ENCODE measurements around the gene TALDO1.

TALDO1 gene

GRCh38 chr11:787084-787675 is 39.9 kb downstream of the TALDO1 start:
- no peak for DNase-seq (ENCODE audit: low spot score)

- DNase-seq (ENCODE audit: low spot score), result no peak
Observed at GRCh38 chr11:788009-788640, 40.9 kb downstream of the TALDO1 start.

DNA sequence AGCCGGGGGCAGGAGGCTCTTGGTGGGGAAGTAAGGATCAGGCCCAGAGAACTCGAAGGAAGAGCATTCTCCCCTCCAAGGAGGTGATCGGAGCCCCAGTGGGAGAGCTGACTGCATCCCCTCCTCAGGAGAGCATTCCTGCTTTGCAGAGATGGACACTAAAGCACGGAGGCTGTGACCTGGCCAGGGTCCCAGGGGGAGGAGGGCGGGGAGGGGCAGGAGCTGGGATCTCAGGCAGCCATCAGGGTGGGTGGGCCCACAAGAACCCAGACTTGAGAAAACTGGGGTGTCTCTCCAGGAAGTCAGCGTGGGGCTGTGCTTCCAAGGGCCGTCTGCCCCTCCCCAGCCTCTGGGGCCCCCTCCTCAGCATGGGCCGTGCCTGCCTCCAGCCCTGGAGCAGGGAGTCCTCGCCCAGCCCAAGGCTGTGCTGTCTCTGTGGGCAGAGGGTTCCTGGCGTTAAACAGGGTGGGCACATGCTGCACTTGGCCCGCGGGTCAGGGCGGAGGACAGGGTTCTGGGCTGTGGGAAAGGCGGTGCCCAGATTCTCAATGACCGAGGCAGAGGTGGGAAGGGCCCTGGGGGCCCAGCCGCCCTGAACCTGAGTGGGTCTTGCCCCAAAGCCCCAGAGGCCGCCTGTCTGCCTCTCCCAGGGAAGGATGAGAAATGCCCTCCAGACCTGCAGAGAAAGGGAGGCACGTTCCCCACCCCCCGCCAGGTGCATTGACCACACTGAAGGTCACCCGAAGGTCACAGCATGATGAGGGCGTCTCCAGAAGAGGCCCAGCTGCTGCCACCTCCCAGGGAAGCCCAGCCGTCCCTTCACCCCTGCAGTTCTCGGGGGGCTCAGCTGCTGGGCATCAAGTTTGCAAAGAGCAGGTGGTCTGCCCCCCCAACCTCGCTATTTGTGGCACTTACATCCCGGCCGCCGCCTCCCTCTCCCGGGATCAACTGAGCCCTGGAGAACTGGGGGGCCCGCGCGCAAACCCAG is 42.0 kb downstream of the TALDO1 start:
- DNase-seq (ENCODE audit: low spot score), result no peak

DNA sequence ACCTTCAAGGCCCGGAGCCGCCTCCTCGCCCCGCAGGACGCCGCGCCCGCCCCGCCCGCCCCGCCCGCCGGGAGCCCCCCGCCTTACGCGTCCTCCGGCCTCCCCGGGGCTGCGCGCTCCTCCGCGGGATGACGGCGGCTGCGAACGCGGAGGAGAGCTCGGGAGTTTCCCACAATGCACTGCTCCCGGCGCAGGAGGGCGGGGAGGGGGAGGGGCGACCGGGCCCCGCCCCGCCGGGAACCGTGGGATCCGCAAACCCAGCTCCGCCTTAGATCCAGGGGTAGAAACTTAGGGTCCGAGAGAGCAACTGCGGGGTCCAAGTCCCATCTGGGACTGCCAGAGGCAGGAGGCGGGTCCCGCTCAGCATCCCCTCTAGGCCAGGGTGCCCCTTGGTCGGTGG is 42.7 kb downstream of the TALDO1 start, which contains the start of gene CEND1:
CEND1 (minus strand) TSS at position 148 of the 400 bp plus-strand sequence. CDS start 1,514 bp downstream, outside the sequence.
- no peak for DNase-seq (ENCODE audit: low spot score)

DNA sequence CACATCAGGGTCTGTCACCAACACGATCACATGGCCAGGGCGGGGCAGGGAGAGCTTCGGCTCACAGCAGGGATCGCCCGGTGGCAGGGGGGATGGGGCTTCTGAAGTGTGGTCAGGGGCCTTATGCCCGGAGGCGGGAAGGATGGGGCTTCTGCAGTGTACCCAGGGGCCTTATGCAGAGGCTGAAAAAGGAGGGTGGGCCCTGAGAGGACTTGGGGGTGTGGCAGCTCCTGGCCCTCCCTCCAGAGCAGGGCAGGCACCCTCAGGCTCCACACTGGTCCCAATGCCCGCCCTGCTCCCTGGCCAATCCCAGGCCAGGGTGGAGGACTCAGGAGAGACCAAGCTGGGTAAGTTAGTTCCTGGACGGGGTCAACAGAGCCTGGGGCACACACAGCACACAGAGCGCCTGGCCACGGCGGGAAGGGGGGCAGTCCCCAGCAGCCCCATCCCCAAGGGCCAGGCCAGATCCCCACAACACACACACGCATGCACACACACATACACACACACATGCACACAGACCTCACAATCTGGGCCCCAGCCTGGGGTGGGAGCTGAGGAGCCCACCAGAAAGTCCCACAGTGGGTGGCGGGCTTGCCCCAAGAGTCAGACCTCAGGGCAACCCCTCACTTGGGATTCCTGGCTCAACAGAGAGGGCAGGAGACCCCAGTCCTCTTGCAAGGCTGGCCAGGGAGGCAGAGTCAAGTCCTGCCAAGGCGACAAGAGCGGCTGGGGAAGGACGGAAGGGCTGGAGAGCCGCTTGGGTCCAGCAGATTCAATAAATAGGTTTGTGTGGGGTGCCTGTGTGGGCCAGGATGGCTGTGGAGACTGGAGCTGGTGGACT is 43.7 kb downstream of the TALDO1 start:
- no peak for DNase-seq (ENCODE audit: low spot score)

DNA sequence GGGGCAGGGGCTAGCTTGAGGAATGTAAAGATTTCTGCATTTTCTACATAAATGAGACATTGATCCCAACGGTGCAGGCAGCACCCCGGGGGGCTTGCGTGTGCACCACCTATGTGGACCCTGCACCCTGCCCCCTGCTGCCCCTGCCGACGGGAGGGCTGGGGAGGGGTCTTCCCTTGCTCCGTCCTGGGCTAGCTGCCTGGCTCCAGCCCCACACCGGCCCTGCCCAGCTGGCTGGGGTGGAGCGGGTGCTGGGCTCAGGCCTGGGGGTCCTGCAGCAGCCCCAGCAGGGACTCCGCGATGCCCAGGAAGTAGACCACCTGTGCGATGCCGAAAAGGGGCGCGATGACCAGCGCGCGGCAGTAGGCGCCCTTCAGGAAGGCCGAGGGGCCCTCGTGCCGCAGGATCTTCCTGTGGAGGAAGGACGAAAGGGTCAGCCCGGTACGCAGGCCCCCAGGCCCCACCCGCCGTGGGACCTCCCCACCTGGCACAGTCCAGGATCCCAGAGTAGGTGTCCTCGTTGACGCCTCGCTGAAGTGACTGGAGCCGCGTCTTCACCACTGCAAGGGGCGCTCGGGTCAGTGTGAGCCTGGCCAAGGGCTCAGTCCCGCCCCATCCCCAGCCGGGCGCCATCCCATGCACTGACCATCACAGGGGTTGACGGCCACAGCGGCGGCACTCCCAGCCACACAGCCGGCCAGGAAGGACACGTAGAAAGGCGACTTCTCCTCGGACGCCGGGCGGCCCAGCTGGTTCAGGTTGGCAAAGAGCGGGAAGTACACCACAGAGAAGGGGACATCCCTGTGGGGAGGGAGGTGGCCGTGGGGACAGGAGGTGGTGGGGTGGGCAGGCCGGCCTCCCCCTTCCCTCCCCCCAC is 44.6 kb downstream of the TALDO1 start:
- no peak for DNase-seq (ENCODE audit: low spot score)

DNA sequence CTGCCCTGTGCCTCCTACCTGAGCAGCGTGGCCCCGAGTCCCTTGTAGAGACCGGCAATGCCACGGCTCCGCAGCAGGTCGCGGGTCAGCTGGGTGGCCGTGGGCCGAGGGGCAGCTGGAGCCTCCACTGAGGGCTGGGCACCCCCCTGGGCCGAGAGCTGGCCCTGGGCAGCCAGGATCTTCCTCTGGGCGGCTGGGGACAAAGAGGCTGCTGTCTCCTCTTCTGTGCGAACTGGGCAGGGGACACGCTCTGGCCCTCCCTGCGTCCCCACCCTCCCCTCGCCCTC is 45.2 kb downstream of the TALDO1 start:
- DNase-seq (ENCODE audit: low spot score), result no peak

DNA sequence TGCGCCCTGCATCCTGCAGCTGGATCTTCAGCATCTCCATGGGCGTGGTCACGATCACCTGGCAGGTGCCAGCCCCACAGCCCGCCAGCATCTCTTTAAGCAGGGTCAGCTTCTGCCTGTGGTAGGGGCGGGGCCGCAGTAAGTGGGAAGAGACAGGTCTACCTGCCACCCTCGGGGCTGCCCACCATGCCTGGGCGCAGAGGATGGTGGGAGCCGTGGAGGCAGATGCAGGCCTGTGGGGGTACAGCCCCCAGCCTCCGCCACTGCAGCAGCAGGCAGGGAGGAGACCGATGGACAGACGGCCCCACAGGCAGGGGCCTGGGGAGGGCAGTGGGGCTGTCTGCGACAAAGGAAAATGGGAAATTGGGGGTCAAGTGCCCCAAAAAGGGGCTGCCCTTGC is 45.6 kb downstream of the TALDO1 start:
- DNase-seq (ENCODE audit: low spot score), result no peak

DNA sequence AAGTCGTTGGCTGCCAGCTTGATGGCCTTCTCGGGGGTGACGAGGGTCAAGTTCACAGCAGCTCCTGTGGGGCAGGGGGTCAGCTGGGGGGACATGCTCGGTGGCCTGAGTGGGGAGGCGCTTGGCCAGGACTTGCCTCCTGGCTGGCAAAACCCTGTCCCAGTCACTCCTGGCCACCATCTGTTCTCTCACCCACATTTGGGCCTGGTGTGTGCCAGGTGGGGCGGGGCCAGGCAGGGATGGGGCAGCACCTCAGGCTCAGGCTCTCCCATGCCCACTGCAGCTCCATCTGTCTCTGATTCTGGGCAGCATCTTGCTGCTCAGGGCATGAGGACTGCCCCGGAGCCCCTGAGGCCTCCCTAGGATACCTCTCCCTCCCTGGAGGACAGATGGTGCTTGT is 46.3 kb downstream of the TALDO1 start:
- no peak for DNase-seq (ENCODE audit: low spot score)

- DNase-seq (ENCODE audit: low spot score), result no peak
Observed at GRCh38 chr11:794013-794765, 46.9 kb downstream of the TALDO1 start.

DNA sequence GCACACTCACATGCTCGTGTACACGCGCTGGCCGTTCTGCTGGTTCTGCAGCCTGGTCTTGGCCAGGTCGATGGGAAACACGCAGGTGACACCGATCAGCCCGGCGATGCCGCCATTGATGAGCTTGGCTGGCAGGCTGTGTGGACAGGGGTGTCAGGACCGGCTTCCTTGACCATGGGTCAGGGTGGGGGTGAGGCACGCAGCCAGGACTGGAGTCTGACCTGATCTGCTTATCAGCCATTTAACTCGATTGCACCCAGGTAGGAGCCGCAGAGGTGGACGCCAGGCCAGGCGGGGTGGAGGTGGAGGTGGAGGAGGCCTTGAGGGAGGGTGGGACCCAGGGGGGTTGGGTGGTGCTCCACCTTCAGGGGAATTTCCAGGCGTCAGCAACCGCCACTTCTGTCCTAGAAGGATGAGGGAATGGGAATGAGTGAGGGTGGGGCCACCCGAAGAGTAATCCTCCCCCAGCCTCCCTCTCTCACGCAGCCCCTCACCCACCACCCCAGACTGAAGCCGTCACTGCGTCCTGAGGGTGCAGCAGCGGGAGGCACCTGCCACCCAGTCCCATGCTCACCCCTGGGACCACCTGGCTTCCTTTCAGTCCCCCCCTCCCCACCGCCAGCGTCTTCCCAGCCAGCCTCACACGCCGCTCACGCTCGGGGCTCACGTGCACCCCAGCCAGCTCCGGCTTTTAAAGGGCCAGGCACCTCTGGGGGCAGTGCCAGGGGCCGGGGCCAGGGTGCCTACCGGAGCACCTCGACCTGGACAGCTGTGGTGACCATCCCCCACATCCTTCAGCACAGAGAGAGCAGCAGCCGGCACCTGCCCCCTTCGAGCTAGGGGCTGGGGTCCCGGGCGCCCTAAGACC is 47.7 kb downstream of the TALDO1 start:
- no peak for DNase-seq (ENCODE audit: low spot score)

DNA sequence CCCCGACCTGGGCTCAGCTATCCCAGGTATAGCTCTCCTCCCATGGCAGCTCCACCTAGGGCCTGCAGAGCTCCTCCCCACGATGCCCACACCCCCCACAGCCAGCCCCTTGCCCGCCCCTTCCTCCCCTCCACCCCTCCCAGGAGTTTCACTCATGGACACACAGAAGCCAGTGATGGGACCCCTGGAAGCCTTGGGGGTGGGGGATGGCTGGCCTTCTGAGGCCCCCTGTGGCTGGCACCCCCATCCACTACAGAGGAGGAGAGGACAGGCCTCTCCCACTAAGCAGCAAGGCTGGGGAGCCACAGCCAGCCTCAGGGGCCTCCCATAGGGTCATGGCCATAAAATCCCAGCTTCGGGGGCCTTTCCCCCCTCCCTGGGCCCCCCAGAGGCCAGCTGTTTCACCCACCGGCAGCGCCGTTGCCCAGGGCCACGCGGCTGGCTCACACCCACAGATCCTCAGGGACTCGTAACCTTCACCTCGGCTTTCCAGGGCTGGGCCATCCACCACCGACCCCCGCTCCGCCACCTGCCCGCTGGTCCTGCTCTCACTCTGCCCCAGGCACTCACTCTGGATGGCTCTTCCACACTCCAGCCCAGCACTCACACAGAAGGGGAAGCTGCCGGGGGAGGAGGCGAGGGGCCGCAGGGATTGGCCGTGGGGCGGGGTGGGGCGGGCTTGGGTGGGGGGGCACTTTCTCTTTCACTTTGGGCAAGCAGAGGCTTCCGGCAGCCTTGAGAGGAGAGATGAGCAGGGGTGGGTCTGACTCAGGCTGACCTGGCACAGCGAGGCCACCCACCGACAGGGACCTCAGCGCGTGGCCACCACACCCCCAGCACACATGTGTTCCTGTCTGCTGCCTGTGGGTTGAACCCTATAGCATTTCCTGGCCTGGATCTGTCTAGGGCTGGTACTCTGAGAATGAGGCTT is 48.6 kb downstream of the TALDO1 start:
- peak; percentile 80 for DNase-seq (ENCODE audit: low spot score)

DNA sequence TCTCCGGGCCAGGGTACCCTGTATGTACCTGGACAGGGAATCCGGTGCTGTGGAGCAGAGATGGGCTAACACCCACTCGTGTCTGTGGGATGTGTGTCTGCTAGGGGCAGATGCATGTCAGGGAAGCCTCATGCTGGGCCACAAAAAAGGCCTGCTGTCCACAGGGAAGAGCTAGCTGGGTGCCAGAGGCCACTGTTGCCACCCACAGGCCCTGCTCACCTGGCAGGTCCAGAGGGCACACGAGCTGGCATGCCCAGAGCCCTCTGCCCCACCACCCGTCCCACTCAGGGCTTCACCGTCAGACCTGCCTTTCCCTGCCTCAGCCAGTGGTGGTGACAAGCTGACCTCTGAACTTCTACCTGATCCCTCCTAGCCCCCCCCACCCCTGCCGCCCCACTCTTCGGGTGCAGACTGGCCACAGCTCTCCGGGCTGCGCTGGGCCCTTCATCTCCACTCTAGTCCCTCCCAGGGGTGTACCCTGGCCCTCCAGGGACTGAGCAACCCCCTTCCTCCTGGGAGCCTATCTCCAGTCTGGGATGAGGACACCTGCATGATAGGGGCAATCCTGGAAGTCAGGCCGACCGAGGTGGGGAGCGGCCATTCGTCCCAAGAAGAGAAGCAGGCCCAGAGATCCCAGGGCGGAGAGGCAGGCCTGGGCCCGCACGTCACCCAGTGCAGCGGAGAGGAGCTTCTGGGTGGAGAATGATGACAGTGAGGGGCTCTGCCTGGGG is 49.5 kb downstream of the TALDO1 start:
- no peak for DNase-seq (ENCODE audit: low spot score)

DNA sequence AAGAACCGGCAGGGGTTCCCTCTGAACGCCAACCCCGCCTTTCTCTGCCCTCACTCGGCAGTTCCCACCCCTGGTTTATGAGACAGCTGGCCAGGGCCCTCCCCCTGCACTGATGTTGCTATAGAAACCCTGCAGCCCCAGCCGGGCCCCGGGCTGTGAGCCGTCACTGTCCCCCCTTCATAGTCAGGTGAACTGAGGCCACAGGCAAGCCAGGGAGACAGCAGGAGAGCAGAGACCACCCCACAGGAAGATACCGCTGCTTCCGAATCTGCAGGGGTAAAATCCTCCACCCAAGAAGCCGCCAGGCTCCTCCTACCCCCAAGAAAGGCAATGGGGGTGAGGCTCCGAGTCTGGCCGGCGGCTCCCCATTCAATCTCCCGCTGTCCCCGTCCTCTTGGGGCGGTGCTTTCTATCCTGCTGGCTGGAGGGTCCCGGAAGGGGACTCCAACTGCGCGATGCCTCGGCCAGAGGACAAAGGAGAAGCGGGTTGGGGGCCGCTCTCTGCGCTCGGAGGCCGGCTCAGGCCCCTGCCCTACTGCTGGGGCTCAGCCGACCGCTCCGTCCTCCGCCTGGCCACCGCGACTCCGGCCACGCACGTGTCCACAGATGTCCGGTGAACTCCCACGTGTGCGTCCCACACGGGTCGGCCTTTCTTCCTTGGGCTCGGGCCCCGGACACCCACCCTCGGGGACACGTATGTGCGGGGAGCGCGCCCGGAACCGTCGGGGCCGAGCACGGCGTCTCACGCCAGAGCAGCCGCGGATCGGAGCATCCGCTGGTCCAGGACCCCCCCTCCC is 50.2 kb downstream of the TALDO1 start:
- DNase-seq (ENCODE audit: low spot score), result peak; percentile 59

DNA sequence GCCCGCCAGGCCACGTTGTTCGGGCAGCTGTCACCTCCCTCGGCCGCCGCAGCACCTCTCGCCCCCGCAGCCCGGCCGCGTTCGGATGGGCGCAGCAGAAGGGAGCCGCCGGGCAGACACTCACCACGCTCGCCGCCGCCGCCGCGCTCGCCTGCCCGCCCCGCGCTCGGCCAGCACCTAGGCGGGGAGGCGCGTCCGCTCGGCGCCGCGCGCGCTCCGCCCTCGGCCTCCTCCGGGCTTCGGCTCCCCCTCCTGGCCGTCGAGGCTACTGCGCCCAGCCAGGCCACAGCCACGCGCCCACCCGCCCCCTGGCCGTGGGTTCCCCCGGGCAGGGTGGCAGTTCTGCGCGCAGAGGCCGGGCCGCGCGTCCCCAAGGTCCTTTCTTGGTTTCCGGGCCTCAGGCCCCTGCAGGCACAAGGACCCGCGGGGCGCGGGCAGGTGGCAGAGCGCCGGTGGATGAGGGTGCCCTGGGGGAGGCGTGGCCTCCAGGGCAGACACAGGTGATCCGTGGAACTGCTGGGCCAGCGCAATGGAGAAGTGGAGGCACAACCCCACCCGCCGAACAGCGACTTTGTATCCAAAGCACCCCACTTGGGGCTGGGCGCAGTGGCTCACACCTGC is 50.9 kb downstream of the TALDO1 start, which contains the start of gene SLC25A22:
SLC25A22 (minus strand) TSS at position 189 of the 621 bp plus-strand sequence. CDS start 3,275 bp downstream, outside the sequence.
- peak; percentile 84 for DNase-seq (ENCODE audit: low spot score)

Measured in LoVo (cell line).